HepG2 (cell line): ENCODE results near the gene MBIP. TPM values are rescaled to one million over a fixed set of nuclear protein-coding genes. Genes with fewer than 3 reads are reported as not detected.
A peak's percentile ranks its signal among the peaks of the same experiment; 100 is the strongest.

ENCODE experiments used
- ATAC-seq: fragments of 200-7000 bp; cut with Tn5 transposase; 3 replicates; pipeline ENCODE4 v1.9.1; 2020; ENCODE audit warnings: mild to moderate bottlenecking, moderate library complexity
- BruUV-seq: library from RNA; stranded (reverse); fragments of 400-500 nt; replicated peaks from 2 replicates; lab custom pipeline; 2021; lab: Mats Ljungman, UMichigan
- CTCF ChIA-PET: fragments of 300-600 bp; formaldehyde crosslinking; extraction: SDS; loops from one replicate; lab custom pipeline; 2021; ENCODE audit warnings: low total read pairs, inconsistent platforms, low intra/inter-chr PET ratio; lab: Yijun Ruan, JAX
- POLR2A ChIA-PET: fragments of 350-600 bp; sonication (Branson Sonifier 250); formaldehyde crosslinking; loops from one replicate; lab custom pipeline; 2020; ENCODE audit warnings: antibody characterized with exemption, inconsistent platforms; lab: Yijun Ruan, JAX
- DNase-seq: peaks from one replicate; pipeline ENCODE4 v3.0.0-alpha.2; 2015; ENCODE audit warnings: low spot score
- FAIRE-seq: peaks from 3 replicates; lab custom pipeline; 2011; peaks lifted over from hg19 to GRCh38; lab: Jason Lieb, UNC
- H2AFZ ChIP-seq: one replicate; pipeline ENCODE4 v1.6.1; 2011; ENCODE audit warnings: low read length, inconsistent platforms
- H3K27ac ChIP-seq: fragments of 300-600 bp; 3 replicates; pipeline ENCODE4 v1.8.0; 2011; ENCODE audit warnings: mixed run types, mild to moderate bottlenecking, mixed read lengths, low read length, inconsistent platforms; ENCODE audit not compliant: insufficient read depth; ENCODE audit errors: extremely low read length
- H3K27me3 ChIP-seq, 2 experiments: fragments of 200-600 bp in 1 of 2; 2 replicates in 1 of 2; 3 replicates in 1 of 2; pipeline versions ENCODE4 v1.6.0 to v1.8.0; 2011; ENCODE audit warnings: low read length in 2 of 2, mild to moderate bottlenecking in 2 of 2, moderate library complexity in 2 of 2, inconsistent platforms in 1 of 2; ENCODE audit not compliant: insufficient read depth in 2 of 2, control insufficient read depth in 1 of 2
- H3K36me3 ChIP-seq, 2 experiments: fragments of 200-600 bp in 1 of 2; replicated peaks in 1 of 2; 2 replicates in 1 of 2; 3 replicates in 1 of 2; pipeline versions ENCODE4 v1.5.1 to v1.8.0; 2011; ENCODE audit warnings: low read length in 2 of 2, inconsistent platforms in 1 of 2; ENCODE audit not compliant: insufficient read depth in 2 of 2, control insufficient read depth in 1 of 2
- H3K4me1 ChIP-seq: 2 replicates; pipeline ENCODE4 v1.5.1; 2012; ENCODE audit warnings: low read length, inconsistent platforms; ENCODE audit not compliant: insufficient read depth
- H3K4me2 ChIP-seq: 2 replicates; pipeline ENCODE4 v1.6.0; 2011; ENCODE audit warnings: low read depth, low read length, inconsistent platforms
- H3K4me3 ChIP-seq, 3 experiments: fragments of 200-600 bp in 1 of 3; sonication (generic), shearing (Covaris generic) in 1 of 3; replicated peaks in 1 of 3; 2 replicates each; pipeline ENCODE4 v1.5.1; 2011 to 2016; ENCODE audit warnings: low read length in 3 of 3, inconsistent platforms in 2 of 3, low read depth in 2 of 3, mild to moderate bottlenecking in 2 of 3, control low read depth in 1 of 3, mixed read lengths in 1 of 3; ENCODE audit not compliant: insufficient read depth in 1 of 3
- H3K79me2 ChIP-seq: one replicate; pipeline ENCODE4 v1.6.1; 2011; ENCODE audit warnings: low read length, inconsistent platforms; ENCODE audit not compliant: insufficient read depth
- H3K9ac ChIP-seq: 2 replicates; pipeline ENCODE4 v1.6.0; 2011; ENCODE audit warnings: mild to moderate bottlenecking, low read depth, low read length, inconsistent platforms; ENCODE audit not compliant: insufficient read depth
- H3K9me3 ChIP-seq: 2 replicates; pipeline ENCODE4 v1.5.1; 2012; ENCODE audit warnings: mild to moderate bottlenecking, low read length
- H4K20me1 ChIP-seq: 2 replicates; pipeline ENCODE4 v1.6.0; 2011; ENCODE audit warnings: inconsistent platforms, mild to moderate bottlenecking, low read length, moderate library complexity; ENCODE audit not compliant: insufficient read depth
- ASH2L ChIP-seq: fragments of 300-600, 200-600 bp; sonication (generic); IDR thresholded peaks from 2 replicates; pipeline ENCODE4 v1.7.0; 2017; ENCODE audit warnings: low read depth, mild to moderate bottlenecking, moderate library complexity, mixed read lengths, low read length; ENCODE audit not compliant: insufficient read length
- ATF3 ChIP-seq: sonication (generic); formaldehyde crosslinking; IDR thresholded peaks from 2 replicates; pipeline ENCODE4 v1.4.0; 2020; ENCODE audit warnings: missing genetic modification reagents
- BHLHE40 ChIP-seq: IDR thresholded peaks from 2 replicates; pipeline ENCODE4 v1.6.1; 2011; ENCODE audit warnings: low read length, improper control_type of control experiment
- HNRNPK ChIP-seq: fragments of 200-400 bp; formaldehyde crosslinking; IDR thresholded peaks from 2 replicates; pipeline ENCODE4 v1.6.1; 2018; ENCODE audit warnings: low read length, low read depth, moderate library complexity, mild to moderate bottlenecking; ENCODE audit not compliant: poor library complexity, severe bottlenecking
- JUN ChIP-seq: sonication (generic); formaldehyde crosslinking; IDR thresholded peaks from 2 replicates; pipeline ENCODE4 v1.4.0; 2020; ENCODE audit warnings: mild to moderate bottlenecking, missing genetic modification reagents
- MAFF ChIP-seq: IDR thresholded peaks from 2 replicates; pipeline ENCODE4 v1.6.1; 2011; ENCODE audit warnings: low read depth, low read length, improper control_type of control experiment
- MAFK ChIP-seq, 2 experiments: IDR thresholded peaks in 1 of 2; conservative IDR thresholded peaks in 1 of 2; 2 replicates each; pipeline ENCODE4 v1.6.1; 2011; ENCODE audit warnings: improper control_type of control experiment in 2 of 2, low read length in 2 of 2
- MTA1 ChIP-seq: sonication (generic); formaldehyde crosslinking; IDR thresholded peaks from 2 replicates; pipeline ENCODE4 v1.4.0; 2020; ENCODE audit warnings: missing genetic modification reagents, mild to moderate bottlenecking, borderline replicate concordance
- MXD3 ChIP-seq: IDR thresholded peaks from 2 replicates; pipeline ENCODE4 v1.6.1; 2016; ENCODE audit warnings: mild to moderate bottlenecking, missing biosample characterization, missing genetic modification reagents
- NR2F6 ChIP-seq, 2 experiments: IDR thresholded peaks; 2 replicates each; pipeline ENCODE4 v1.6.1; 2016; ENCODE audit warnings: antibody characterized with exemption in 1 of 2, mild to moderate bottlenecking in 1 of 2
- PATZ1 ChIP-seq: sonication (generic); formaldehyde crosslinking; IDR thresholded peaks from 2 replicates; pipeline ENCODE4 v1.4.0; 2020; ENCODE audit warnings: missing genetic modification reagents
- RBM22 ChIP-seq: fragments of 200-400 bp; formaldehyde crosslinking; optimal IDR thresholded peaks from 2 replicates; pipeline ENCODE3; 2017; ENCODE audit warnings: mild to moderate bottlenecking, low read length, moderate library complexity
- TRIM24 ChIP-seq: sonication (generic); formaldehyde crosslinking; IDR thresholded peaks from 2 replicates; pipeline ENCODE4 v1.8.0; 2022; ENCODE audit warnings: mild to moderate bottlenecking, missing genetic modification reagents
- ZNF619 ChIP-seq: sonication (generic); formaldehyde crosslinking; IDR thresholded peaks from 2 replicates; pipeline ENCODE4 v1.4.0; 2020; ENCODE audit warnings: mild to moderate bottlenecking, missing genetic modification reagents
- ZNF644 ChIP-seq: IDR thresholded peaks from 2 replicates; pipeline ENCODE4 v1.6.1; 2016; ENCODE audit warnings: low read depth
- ZNF883 ChIP-seq: sonication (generic); formaldehyde crosslinking; IDR thresholded peaks from 2 replicates; pipeline ENCODE4 v1.5.1; 2020; ENCODE audit warnings: mild to moderate bottlenecking, missing genetic modification reagents; ENCODE audit errors: not compliant biosample characterization
- WGBS: methylation state at CpG from one replicate; pipeline ENCODE4 v1.1.6; 2017; ENCODE audit warnings: low lambda C conversion rate; 5-methylcytosine and 5-hydroxymethylcytosine counted together
- in situ Hi-C: cut with HindIII; loops from 2 replicates; pipeline ENCODE4 v1.10.0; 2017; ENCODE audit warnings: low pct_unique_long_range_greater_than_20kb; ENCODE audit not compliant: extremely low pct_ligation_motif_present
- intact Hi-C: fragments of 100-400 bp; cut with micrococcal nuclease; formaldehyde crosslinking; loops from one replicate; pipeline ENCODE4 v1.10.0; 2022; ENCODE audit not compliant: unreplicated experiment
- polyA plus RNA-seq, 8 experiments: library from polyadenylated mRNA; depleted of rRNA in 3 of 8; stranded (reverse) in 7 of 8; unstranded in 1 of 8; fragments of >200 nt; fragmentation: Illumina TruSeq in 4 of 8; extraction: Trizol in 4 of 8; gene quantifications; 2 replicates each; pipeline versions ENCODE4 v1.2.1 to v1.2.3, GENCODE V29; 2011 to 2016; ENCODE audit warnings: low read depth in 4 of 8, missing spikeins in 1 of 8, mixed read lengths in 1 of 8; ENCODE audit not compliant: insufficient read depth in 1 of 8
- total RNA-seq, 5 experiments: library from RNA; depleted of rRNA; stranded (reverse); fragments of >200 nt; fragmentation: Illumina TruSeq; extraction: Trizol; gene quantifications; 2 replicates each; pipeline ENCODE4 v1.2.3, GENCODE V29; 2016; ENCODE audit warnings: low read depth in 1 of 5

MBIP gene
- total and polyA plus RNA-seq, 2 of the 13 experiments (the other 11 are each of a cell fraction or from before 2014, with no cell fraction given) = 48.1 to 48.6 TPM

DNA sequence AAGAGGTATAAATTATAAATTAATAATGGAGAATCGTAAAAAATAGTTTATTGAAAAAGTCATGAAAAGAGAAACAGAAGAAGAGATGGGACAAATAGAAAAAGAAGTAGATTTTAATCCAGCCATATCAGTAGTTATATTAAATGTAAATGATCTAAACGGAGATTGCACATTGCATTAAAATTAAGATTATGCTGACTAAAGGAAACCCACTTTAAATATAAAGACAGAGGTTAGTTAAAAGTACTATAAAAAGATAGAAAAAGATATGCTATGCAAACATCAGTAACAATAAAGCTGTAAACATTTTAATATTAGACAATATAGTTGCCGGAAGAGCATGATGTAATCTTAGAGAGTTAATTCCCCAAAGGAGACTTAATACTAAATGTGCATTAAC lies 5.4 kb upstream of the MBIP start:
- POLR2A ChIA-PET = no interaction called here
- WGBS = 24% methylated on average over 3 of the region's 3 CpGs
- no peak overlapping the region for H3K9ac ChIP-seq
- no peak for ATAC-seq
- TF ChIP-seq ATF3 (CRISPR knock-in tag) = no peak
- peak; percentile 44 to 83 for TF ChIP-seq MAFK (conservative IDR thresholded peaks at IDR 0.05 in 1 of 2, IDR thresholded peaks at IDR 0.05 in 1 of 2; ENCODE audit: low read length in 2 of 2)
- peak; percentile 61; the same call in 1 of the 2 replicates for TF ChIP-seq MAFF
- TF ChIP-seq MTA1 (CRISPR knock-in tag) = no peak
- TF ChIP-seq JUN (CRISPR knock-in tag) = no peak
- no peak for TF ChIP-seq ASH2L
- TF ChIP-seq HNRNPK = no peak
- TF ChIP-seq BHLHE40 = no peak
- no peak for TF ChIP-seq RBM22
- TF ChIP-seq, all 625 proteins: peak for 2
- CTCF ChIA-PET = no interaction called here
- intact Hi-C loops (no loop called here), in situ Hi-C loops (no loop called here)
- H4K20me1 ChIP-seq = no peaks in the 10 kb centered on the region
- peaks cover 0 to 16% of the 10 kb centered on the region in 2 experiments; a peak in 2 of 5 replicates for H3K27me3 ChIP-seq
- peaks cover 4% of the 10 kb centered on the region for H3K4me1 ChIP-seq
- no peaks in the 10 kb centered on the region for H3K9me3 ChIP-seq
- no peak overlapping the region for H2AFZ ChIP-seq
- H3K4me2 ChIP-seq = no peak overlapping the region
- DNase-seq (no peak), FAIRE-seq (no peak)
- H3K36me3 ChIP-seq = no peaks in the 10 kb centered on the region
- BruUV-seq = no TSS peak
- no peak overlapping the region for H3K27ac ChIP-seq
- H3K79me2 ChIP-seq = no peaks in the 10 kb centered on the region
- H3K4me3 ChIP-seq = no peak overlapping the region

GRCh38 chr14:36324897-36325296 lies 4.5 kb upstream of the MBIP start:
- H3K4me2 ChIP-seq = no peak overlapping the region
- 3% methylated on average over 3 of the region's 3 CpGs for WGBS
- CTCF ChIA-PET = no interaction called here
- no peak overlapping the region for H3K27ac ChIP-seq
- no peaks in the 10 kb centered on the region for H3K9me3 ChIP-seq
- peaks cover 0 to 20% of the 10 kb centered on the region in 2 experiments; a peak in 1 of 5 replicates for H3K27me3 ChIP-seq
- BruUV-seq = no TSS peak
- no peak overlapping the region for H2AFZ ChIP-seq
- DNase-seq (no peak), FAIRE-seq (no peak), ATAC-seq (no peak)
- no peaks in the 10 kb centered on the region for H4K20me1 ChIP-seq
- H3K4me3 ChIP-seq = no peak overlapping the region
- H3K9ac ChIP-seq = no peak overlapping the region
- in situ Hi-C loops = no loop called here
- H3K79me2 ChIP-seq = peaks cover 5% of the 10 kb centered on the region
- intact Hi-C loops = no loop called here
- H3K36me3 ChIP-seq = no peaks in the 10 kb centered on the region
- peaks cover 6% of the 10 kb centered on the region for H3K4me1 ChIP-seq
- POLR2A ChIA-PET = no interaction called here
- TF ChIP-seq PATZ1 (no peak), MXD3 (CRISPR knock-in tag) (no peak), ZNF644 (CRISPR knock-in tag) (no peak), ZNF619 (CRISPR knock-in tag) (no peak), NR2F6 (IDR thresholded peaks at IDR 0.05) (no peak), NR2F6 (CRISPR knock-in tag; IDR thresholded peaks at IDR 0.05) (no peak), ZNF883 (no peak), TRIM24 (CRISPR knock-in tag) (no peak)
